Activated effector memory CD4-positive, alpha-beta T cell treated with anti-CD3 and anti-CD28 coated beads, Interleukin-2, amount 50 U/mL, for 16 hours (primary cell): ENCODE data around the gene ROCK2.
A peak's percentile ranks its signal among the peaks of the same experiment; 100 is the strongest.
"Not testable (repeated sequence)": the region's sequence is repeated elsewhere in the genome, so short reads cannot be mapped to it uniquely, and the experiment has no call there.

Source experiments
- DNase-seq: peaks from one replicate; pipeline ENCODE4 v3.0.0-alpha.2; 2020

The ROCK2 gene

GRCh38 chr2:11168488-11168887, 175.9 kb downstream of the ROCK2 start:
- no peak for DNase-seq

- no peak for DNase-seq
Measured at GRCh38 chr2:11166476-11166875, 178.0 kb downstream of the ROCK2 start.

GRCh38 chr2:11165046-11165445, 179.4 kb downstream of the ROCK2 start:
- not testable (repeated sequence) for DNase-seq

GRCh38 chr2:11163439-11164317, 180.8 kb downstream of the ROCK2 start:
- DNase-seq, result no peak

- DNase-seq, result no peak
Measured at GRCh38 chr2:11161747-11162146, 182.7 kb downstream of the ROCK2 start.

GRCh38 chr2:11160731-11161455, 183.5 kb downstream of the ROCK2 start:
- peak; percentile 50 for DNase-seq

- peak; percentile 50 for DNase-seq
Measured at GRCh38 chr2:11160256-11160655, 184.2 kb downstream of the ROCK2 start.

- peak; percentile 49 for DNase-seq
Measured at GRCh38 chr2:11159574-11160170, 184.8 kb downstream of the ROCK2 start.

- peak; percentile 53 for DNase-seq
Measured at GRCh38 chr2:11158916-11159573, 185.4 kb downstream of the ROCK2 start.

GRCh38 chr2:11157731-11158130, 186.7 kb downstream of the ROCK2 start:
- DNase-seq, result peak; percentile 58

GRCh38 chr2:11157296-11157695, 187.1 kb downstream of the ROCK2 start:
- DNase-seq, result no peak

GRCh38 chr2:11156396-11157075, 187.9 kb downstream of the ROCK2 start:
- DNase-seq, result peak; percentile 59

- DNase-seq, result no peak
Measured at GRCh38 chr2:11155381-11156035, 188.9 kb downstream of the ROCK2 start, which contains the start of gene SLC66A3. Gene SLC66A3, plus strand, starts transcription at chr2:11155467. Its CDS starts 80 bp downstream, at chr2:11155547.

- DNase-seq, result peak; percentile 99
Measured at GRCh38 chr2:11154923-11155380, 189.5 kb downstream of the ROCK2 start.

- DNase-seq, result no peak
Measured at GRCh38 chr2:11154016-11154922, 190.2 kb downstream of the ROCK2 start.

- no peak for DNase-seq
Measured at GRCh38 chr2:11152591-11152990, 191.8 kb downstream of the ROCK2 start.

- DNase-seq, result no peak
Measured at GRCh38 chr2:11147263-11147662, 197.2 kb downstream of the ROCK2 start.

GRCh38 chr2:11146076-11146475, 198.4 kb downstream of the ROCK2 start:
- no peak for DNase-seq

GRCh38 chr2:11145350-11145749, 199.1 kb downstream of the ROCK2 start:
- DNase-seq, result no peak

GRCh38 chr2:11144738-11145079, 199.7 kb downstream of the ROCK2 start:
- DNase-seq, result no peak
